Ovary (tissue), 3 donors: ENCODE results near the gene ATG5.

Experiments
- POLR2A ChIP-seq: fragments of 450-650 bp; IDR thresholded peaks from one replicate; pipeline ENCODE4 v1.6.1; 2017; ENCODE audit warnings: antibody characterized with exemption, mild to moderate bottlenecking, moderate library complexity
- TF ChIP-seq, protein P1 (sequence below), 3 donors: fragments of 450-650 bp in 2 of 3; fragments of 200-600 bp in 1 of 3; IDR thresholded peaks; one replicate each; pipeline versions ENCODE4 v1.5.1 to v1.8.0; 2016 to 2022; ENCODE audit warnings: antibody characterized with exemption in 3 of 3, mild to moderate bottlenecking in 1 of 3
- donor health status: DM: no; HTN: no; CAD: no.

DNA sequence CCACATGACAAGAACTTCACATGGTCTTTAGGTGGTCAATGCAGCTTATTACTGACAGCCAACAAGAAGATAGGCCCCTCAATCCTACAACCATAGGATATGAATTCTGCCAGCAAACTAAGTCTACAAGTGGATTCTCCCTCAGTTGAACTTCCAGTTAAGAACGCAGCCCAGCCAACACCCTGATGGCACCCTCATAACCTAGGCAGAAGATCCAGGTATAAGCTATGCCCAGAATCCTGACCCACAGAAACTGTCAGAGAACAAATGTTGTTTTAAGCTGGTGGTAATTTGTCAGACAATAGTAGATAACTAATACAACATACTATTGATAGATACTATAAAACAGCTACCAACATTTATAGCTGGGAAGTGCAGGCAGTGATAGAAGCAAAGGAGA is 38.8 kb downstream of the ATG5 start:
- TF ChIP-seq, protein P1, sequence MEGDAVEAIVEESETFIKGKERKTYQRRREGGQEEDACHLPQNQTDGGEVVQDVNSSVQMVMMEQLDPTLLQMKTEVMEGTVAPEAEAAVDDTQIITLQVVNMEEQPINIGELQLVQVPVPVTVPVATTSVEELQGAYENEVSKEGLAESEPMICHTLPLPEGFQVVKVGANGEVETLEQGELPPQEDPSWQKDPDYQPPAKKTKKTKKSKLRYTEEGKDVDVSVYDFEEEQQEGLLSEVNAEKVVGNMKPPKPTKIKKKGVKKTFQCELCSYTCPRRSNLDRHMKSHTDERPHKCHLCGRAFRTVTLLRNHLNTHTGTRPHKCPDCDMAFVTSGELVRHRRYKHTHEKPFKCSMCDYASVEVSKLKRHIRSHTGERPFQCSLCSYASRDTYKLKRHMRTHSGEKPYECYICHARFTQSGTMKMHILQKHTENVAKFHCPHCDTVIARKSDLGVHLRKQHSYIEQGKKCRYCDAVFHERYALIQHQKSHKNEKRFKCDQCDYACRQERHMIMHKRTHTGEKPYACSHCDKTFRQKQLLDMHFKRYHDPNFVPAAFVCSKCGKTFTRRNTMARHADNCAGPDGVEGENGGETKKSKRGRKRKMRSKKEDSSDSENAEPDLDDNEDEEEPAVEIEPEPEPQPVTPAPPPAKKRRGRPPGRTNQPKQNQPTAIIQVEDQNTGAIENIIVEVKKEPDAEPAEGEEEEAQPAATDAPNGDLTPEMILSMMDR (IDR thresholded peaks at IDR 0.05) = no peak
- TF ChIP-seq POLR2A = no peak
